ENCODE data around the gene SP3. TPM values are rescaled to one million over a fixed set of nuclear protein-coding genes. Genes with fewer than 3 reads are reported as not detected.
A peak's percentile ranks its signal among the peaks of the same experiment; 100 is the strongest.

SP3 gene
- total and polyA plus RNA-seq, 2 of the 8 experiments (the other 6 are each of a cell fraction or from before 2014, with no cell fraction given): 31.0 to 92.1 TPM

DNA sequence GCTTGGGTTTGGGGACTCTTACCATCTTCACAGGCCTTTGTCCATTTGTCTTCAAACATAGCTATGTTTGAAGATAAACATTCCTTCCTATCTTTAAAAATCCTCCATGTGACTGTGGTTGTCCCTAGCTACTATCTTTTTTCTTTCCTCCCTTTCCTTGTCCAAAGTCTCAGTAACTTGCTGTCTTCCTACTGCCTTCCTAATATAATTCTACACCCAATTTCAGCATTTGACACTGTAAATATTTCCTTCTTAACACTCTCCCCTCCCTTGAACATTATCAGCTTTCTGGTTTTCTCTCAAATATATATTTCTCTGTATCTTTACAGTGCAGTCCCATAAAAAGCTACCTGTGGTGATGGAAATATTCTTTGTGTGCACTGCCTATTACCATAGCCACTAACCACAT, 5.3 kb upstream of the SP3 start:
- Histone ChIP-seq H3K36me3 (ENCODE audit: control insufficient read depth in 2 of 4, insufficient read depth in 4 of 4, low read length in 3 of 4) (no peaks in the 10 kb centered on the region), H3K9me3 (ENCODE audit: insufficient read depth in 2 of 2, low read depth in 1 of 2, low read length in 1 of 2) (no peaks in the 10 kb centered on the region), H3K4me2 (ENCODE audit: insufficient read depth in 1 of 2, low read depth in 2 of 2, low read length in 2 of 2) (no peak overlapping the region), H3K18ac (ENCODE audit: extremely low read depth, low read length) (no peak overlapping the region), H4K8ac (ENCODE audit: extremely low read depth, insufficient read depth, low read length) (no peak overlapping the region), H3K23me2 (ENCODE audit: low read depth, low read length) (no peaks in the 10 kb centered on the region), H2BK5ac (ENCODE audit: low read depth, low read length) (no peak overlapping the region), H4K20me1 (replicated peaks in 1 of 2; ENCODE audit: control insufficient read depth in 1 of 2, insufficient read depth in 2 of 2, low read length in 2 of 2) (no peaks in the 10 kb centered on the region), H2BK120ac (replicated peaks; ENCODE audit: low read depth, low read length) (peak overlapping the region; percentile 18), H4K5ac (ENCODE audit: insufficient read length, low read depth, low read length) (no peak overlapping the region), H3K23ac (ENCODE audit: insufficient read length) (no peak overlapping the region), H2BK12ac (ENCODE audit: low read depth, low read length) (no peak overlapping the region), H2AK5ac (ENCODE audit: low read depth, low read length) (no peak overlapping the region), H3K14ac (ENCODE audit: insufficient read length) (no peak overlapping the region), H3K9ac (replicated peaks in 1 of 4; ENCODE audit: extremely low read depth in 1 of 4, low read depth in 3 of 4, low read length in 3 of 4) (no peak overlapping the region), H3K56ac (replicated peaks; ENCODE audit: insufficient read length, low read depth, low read length) (no peak overlapping the region), H3K4me1 (replicated peaks in 1 of 4; ENCODE audit: control insufficient read depth in 3 of 4, insufficient read depth in 4 of 4, low read length in 3 of 4) (peaks cover 0 to 10% (median 3%) of the 10 kb centered on the region in 4 experiments; a peak in 4 of 7 replicates), H3K4ac (replicated peaks; ENCODE audit: insufficient read length, low read depth, low read length) (no peak overlapping the region), H2AFZ (ENCODE audit: low read length) (no peak overlapping the region), H3K79me1 (ENCODE audit: low read depth, low read length) (no peaks in the 10 kb centered on the region; the same call in 1 of the 2 replicates), H3K4me3 (ENCODE audit: extremely low read depth in 1 of 4, insufficient read depth in 2 of 4, low read depth in 3 of 4, low read length in 4 of 4) (no peak overlapping the region), H4K91ac (replicated peaks; ENCODE audit: insufficient read length, low read length) (no peak overlapping the region), H3K79me2 (ENCODE audit: control insufficient read depth in 1 of 2, insufficient read depth in 2 of 2, low read length in 2 of 2) (peaks cover 0 to 5% of the 10 kb centered on the region in 2 experiments; a peak in 2 of 4 replicates), H2BK15ac (ENCODE audit: low read length) (no peak overlapping the region), H3K27me3 (replicated peaks in 1 of 4; ENCODE audit: control insufficient read depth in 3 of 4, extremely low read depth in 1 of 4, insufficient read depth in 3 of 4, low read length in 3 of 4) (no peaks in the 10 kb centered on the region), H2BK20ac (ENCODE audit: low read length) (no peak overlapping the region), H3K27ac (ENCODE audit: low read depth, low read length) (no peak overlapping the region)
- CTCF ChIA-PET (ENCODE audit: partially characterized antibody): interaction anchor here (0.6 to 1.2 kb wide), 6 partner anchors 14 to 403 kb away, joined by 3 to 5 read pairs (median 4); no protein-coding TSS in a partner anchor
- TF ChIP-seq FOSL1 (IDR thresholded peaks at IDR 0.05; ENCODE audit: insufficient read depth, low read depth, low read length) (no peak), KDM4A (IDR thresholded peaks at IDR 0.05; ENCODE audit: low read depth, low read length, severe bottlenecking) (no peak), SIX5 (IDR thresholded peaks at IDR 0.05; ENCODE audit: low read depth, low read length) (no peak), CHD2 (IDR thresholded peaks at IDR 0.05; ENCODE audit: low read length) (no peak), SUZ12 (IDR thresholded peaks at IDR 0.05; ENCODE audit: low read length) (no peak)
- DNase-seq (ENCODE audit: low read depth in 1 of 2, low spot score in 2 of 2) (no peak), FAIRE-seq (peak; percentile 19)
- POLR2A ChIA-PET (ENCODE audit: partially characterized antibody): interaction anchor here (1.1 kb wide), 1 partner anchor 32 kb away, joined by 3 read pairs; no protein-coding TSS in a partner anchor

Measured in H1 (cell line).